ENCODE measurements around the gene ZNF496.
"Not testable (repeated sequence)": the region's sequence is repeated elsewhere in the genome, so short reads cannot be mapped to it uniquely, and the experiment has no call there.

The ZNF496 gene

GRCh38 chr1:247331525-247332214 lies at the start of gene ZNF496:
Gene ZNF496 (minus strand): TSS chr1:247331867. CDS start chr1:247329578, 2,289 bp downstream.
- peaks cover 29% of the 10 kb centered on the region for H4K20me1 ChIP-seq (ENCODE audit: insufficient read depth, low read length)
- H3K79me2 ChIP-seq (ENCODE audit: insufficient read depth, low read length): peaks cover 52% of the 10 kb centered on the region
- peaks cover 47% of the 10 kb centered on the region for H3K36me3 ChIP-seq (ENCODE audit: insufficient read depth, low read length)

GRCh38 chr1:247378334-247379073 lies 46.8 kb upstream of the ZNF496 start:
- Histone ChIP-seq H4K20me1 (ENCODE audit: insufficient read depth, low read length) (no peaks in the 10 kb centered on the region), H2AFZ (ENCODE audit: low read depth, low read length) (no peak overlapping the region), H3K27ac (ENCODE audit: low read length) (no peak overlapping the region), H3K36me3 (ENCODE audit: insufficient read depth, low read length) (no peaks in the 10 kb centered on the region), H3K27me3 (ENCODE audit: insufficient read depth, low read length, poor library complexity) (no peaks in the 10 kb centered on the region), H3K4me1 (ENCODE audit: insufficient read depth, low read length) (0 out of 2 replicates have a peak, but pooled peaks cover 4% of the 10 kb centered on the region), H3K9me3 (ENCODE audit: insufficient read depth, low read length, severe bottlenecking) (peaks cover 3% of the 10 kb centered on the region), H3K4me3 (ENCODE audit: low read depth in 1 of 2, low read length in 2 of 2) (no peak overlapping the region), H3K79me2 (ENCODE audit: insufficient read depth, low read length) (no peaks in the 10 kb centered on the region), H3K9ac (ENCODE audit: low read depth, low read length) (no peak overlapping the region), H3K4me2 (ENCODE audit: insufficient read depth, low read length) (no peak overlapping the region)
- TF ChIP-seq CTCF (IDR thresholded peaks at IDR 0.05; ENCODE audit: borderline replicate concordance, extremely low read depth, low read length, poor library complexity, severe bottlenecking): no peak
- TF ChIP-seq EZH2 (IDR thresholded peaks at IDR 0.05; ENCODE audit: borderline replicate concordance, low read depth, low read length, severe bottlenecking): no peak
- no peak for ATAC-seq (ENCODE audit: insufficient read depth, low read depth)
- DNase-seq: no peak

More at GRCh38 chr1:247331525-247332214, at the start of gene ZNF496:
- H3K9ac ChIP-seq (ENCODE audit: low read depth, low read length): peak within 1 kb of the TSS; percentile 89
- TF ChIP-seq EZH2 (IDR thresholded peaks at IDR 0.05; ENCODE audit: borderline replicate concordance, low read depth, low read length, severe bottlenecking) (no peak), CTCF (IDR thresholded peaks at IDR 0.05; ENCODE audit: borderline replicate concordance, extremely low read depth, low read length, poor library complexity, severe bottlenecking) (no peak)
- ATAC-seq (ENCODE audit: insufficient read depth, low read depth) (peak; percentile 65), DNase-seq (peak; percentile 82)
- peak within 1 kb of the TSS; percentile 70 to 81 for H3K4me3 ChIP-seq (ENCODE audit: low read depth in 1 of 2, low read length in 2 of 2)
- H3K4me1 ChIP-seq (ENCODE audit: insufficient read depth, low read length): peaks cover 60% of the 10 kb centered on the region
- peak within 1 kb of the TSS; percentile 97 for H3K4me2 ChIP-seq (ENCODE audit: insufficient read depth, low read length)
- H3K9me3 ChIP-seq (ENCODE audit: insufficient read depth, low read length, severe bottlenecking): no peaks in the 10 kb centered on the region
- H2AFZ ChIP-seq (ENCODE audit: low read depth, low read length): peak within 1 kb of the TSS; percentile 88
- peak within 1 kb of the TSS; percentile 79 for H3K27ac ChIP-seq (ENCODE audit: low read length)
- H3K27me3 ChIP-seq (ENCODE audit: insufficient read depth, low read length, poor library complexity): no peaks in the 10 kb centered on the region

GRCh38 chr1:247377656-247378055 lies 46.0 kb upstream of the ZNF496 start:
- H3K4me3 ChIP-seq (ENCODE audit: low read depth in 1 of 2, low read length in 2 of 2); H3K4me2 ChIP-seq (ENCODE audit: insufficient read depth, low read length); H3K9ac ChIP-seq (ENCODE audit: low read depth, low read length); H3K9me3 ChIP-seq (ENCODE audit: insufficient read depth, low read length, severe bottlenecking); H3K36me3 ChIP-seq (ENCODE audit: insufficient read depth, low read length); H3K27ac ChIP-seq (ENCODE audit: low read length); H3K27me3 ChIP-seq (ENCODE audit: insufficient read depth, low read length, poor library complexity); H4K20me1 ChIP-seq (ENCODE audit: insufficient read depth, low read length); ATAC-seq (ENCODE audit: insufficient read depth, low read depth); H3K4me1 ChIP-seq (ENCODE audit: insufficient read depth, low read length); H3K79me2 ChIP-seq (ENCODE audit: insufficient read depth, low read length); DNase-seq; H2AFZ ChIP-seq (ENCODE audit: low read depth, low read length): not testable (repeated sequence)

GRCh38 chr1:247376659-247377058 lies 45.0 kb upstream of the ZNF496 start:
- Histone ChIP-seq H3K4me2 (ENCODE audit: insufficient read depth, low read length) (no peak overlapping the region), H3K4me1 (ENCODE audit: insufficient read depth, low read length) (0 out of 2 replicates have a peak, but pooled peaks cover 4% of the 10 kb centered on the region), H2AFZ (ENCODE audit: low read depth, low read length) (no peak overlapping the region), H3K4me3 (ENCODE audit: low read depth in 1 of 2, low read length in 2 of 2) (no peak overlapping the region), H3K79me2 (ENCODE audit: insufficient read depth, low read length) (no peaks in the 10 kb centered on the region), H3K9ac (ENCODE audit: low read depth, low read length) (no peak overlapping the region), H3K36me3 (ENCODE audit: insufficient read depth, low read length) (no peaks in the 10 kb centered on the region), H3K27me3 (ENCODE audit: insufficient read depth, low read length, poor library complexity) (no peaks in the 10 kb centered on the region), H3K9me3 (ENCODE audit: insufficient read depth, low read length, severe bottlenecking) (peaks cover 3% of the 10 kb centered on the region), H4K20me1 (ENCODE audit: insufficient read depth, low read length) (no peaks in the 10 kb centered on the region), H3K27ac (ENCODE audit: low read length) (no peak overlapping the region)
- TF ChIP-seq EZH2 (IDR thresholded peaks at IDR 0.05; ENCODE audit: borderline replicate concordance, low read depth, low read length, severe bottlenecking) (no peak), CTCF (IDR thresholded peaks at IDR 0.05; ENCODE audit: borderline replicate concordance, extremely low read depth, low read length, poor library complexity, severe bottlenecking) (no peak)
- DNase-seq (no peak), ATAC-seq (ENCODE audit: insufficient read depth, low read depth) (no peak)
